ENCODE results near the gene PLA2G15. TPM values are rescaled to one million over a fixed set of nuclear protein-coding genes. Genes with fewer than 3 reads are reported as not detected.

Gene PLA2G15
- total RNA-seq, 1 donor from 2014 or later: 25.9 TPM

DNA sequence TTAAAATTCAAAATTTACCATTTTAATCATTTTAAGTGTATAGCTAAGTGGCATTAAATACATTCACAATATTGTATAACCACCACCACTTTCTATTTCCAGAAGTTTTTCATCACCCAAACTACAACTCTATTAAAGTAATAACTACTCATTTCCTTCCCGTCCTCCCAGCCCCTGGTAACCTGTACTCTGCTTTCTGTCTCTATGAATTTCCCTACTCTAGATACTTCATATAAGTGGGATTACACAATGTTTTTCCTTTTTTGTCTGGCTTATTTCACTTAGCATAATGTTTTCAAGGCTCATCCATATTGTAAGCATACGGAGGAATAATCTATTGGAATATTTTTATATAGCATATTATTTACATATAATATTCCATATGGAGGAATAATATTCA, 38.9 kb upstream of the PLA2G15 start:
- TF ChIP-seq, protein P1, sequence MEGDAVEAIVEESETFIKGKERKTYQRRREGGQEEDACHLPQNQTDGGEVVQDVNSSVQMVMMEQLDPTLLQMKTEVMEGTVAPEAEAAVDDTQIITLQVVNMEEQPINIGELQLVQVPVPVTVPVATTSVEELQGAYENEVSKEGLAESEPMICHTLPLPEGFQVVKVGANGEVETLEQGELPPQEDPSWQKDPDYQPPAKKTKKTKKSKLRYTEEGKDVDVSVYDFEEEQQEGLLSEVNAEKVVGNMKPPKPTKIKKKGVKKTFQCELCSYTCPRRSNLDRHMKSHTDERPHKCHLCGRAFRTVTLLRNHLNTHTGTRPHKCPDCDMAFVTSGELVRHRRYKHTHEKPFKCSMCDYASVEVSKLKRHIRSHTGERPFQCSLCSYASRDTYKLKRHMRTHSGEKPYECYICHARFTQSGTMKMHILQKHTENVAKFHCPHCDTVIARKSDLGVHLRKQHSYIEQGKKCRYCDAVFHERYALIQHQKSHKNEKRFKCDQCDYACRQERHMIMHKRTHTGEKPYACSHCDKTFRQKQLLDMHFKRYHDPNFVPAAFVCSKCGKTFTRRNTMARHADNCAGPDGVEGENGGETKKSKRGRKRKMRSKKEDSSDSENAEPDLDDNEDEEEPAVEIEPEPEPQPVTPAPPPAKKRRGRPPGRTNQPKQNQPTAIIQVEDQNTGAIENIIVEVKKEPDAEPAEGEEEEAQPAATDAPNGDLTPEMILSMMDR (IDR thresholded peaks at IDR 0.05): no peak
- no peaks in the 10 kb centered on the region for H3K9me3 Mint-ChIP-seq (ENCODE audit: unreplicated experiment)
- H3K27ac Mint-ChIP-seq (ENCODE audit: unreplicated experiment): no peak overlapping the region
- H3K36me3 Mint-ChIP-seq (ENCODE audit: unreplicated experiment): no peaks in the 10 kb centered on the region
- DNase-seq (ENCODE audit: extremely low spot score, unreplicated experiment): no peak
- H3K4me1 Mint-ChIP-seq (ENCODE audit: unreplicated experiment): peaks cover 4% of the 10 kb centered on the region
- no peaks in the 10 kb centered on the region for H3K27me3 Mint-ChIP-seq (ENCODE audit: unreplicated experiment)
- no peak overlapping the region for H3K4me3 Mint-ChIP-seq (ENCODE audit: unreplicated experiment)

DNA sequence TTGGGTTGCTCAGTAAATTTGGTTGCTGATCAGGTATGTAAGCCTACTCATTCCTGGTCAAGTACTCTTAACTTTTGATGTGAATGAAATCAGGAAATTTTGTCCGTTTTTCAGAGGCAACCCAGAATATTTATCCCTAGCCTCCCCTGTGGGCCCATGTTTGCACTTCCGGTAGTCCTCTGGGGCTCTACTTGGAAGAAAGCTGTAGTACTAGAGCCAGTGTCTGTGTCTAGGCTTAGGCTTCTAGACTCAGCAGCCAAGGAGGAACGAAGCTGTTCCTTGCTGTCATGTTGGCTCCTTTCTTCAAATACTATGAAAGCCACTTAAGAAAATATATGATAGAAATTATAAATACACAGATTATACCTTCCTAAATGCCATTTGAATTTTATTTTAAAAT, 30.4 kb upstream of the PLA2G15 start:
- Mint-ChIP-seq H3K4me1 (ENCODE audit: unreplicated experiment) (no peaks in the 10 kb centered on the region), H3K36me3 (ENCODE audit: unreplicated experiment) (peaks cover 5% of the 10 kb centered on the region), H3K9me3 (ENCODE audit: unreplicated experiment) (no peaks in the 10 kb centered on the region), H3K27ac (ENCODE audit: unreplicated experiment) (no peak overlapping the region), H3K27me3 (ENCODE audit: unreplicated experiment) (no peaks in the 10 kb centered on the region), H3K4me3 (ENCODE audit: unreplicated experiment) (no peak overlapping the region)
- TF ChIP-seq, protein P1 (IDR thresholded peaks at IDR 0.05): no peak
- peak; percentile 19 for DNase-seq (ENCODE audit: extremely low spot score, unreplicated experiment)

DNA sequence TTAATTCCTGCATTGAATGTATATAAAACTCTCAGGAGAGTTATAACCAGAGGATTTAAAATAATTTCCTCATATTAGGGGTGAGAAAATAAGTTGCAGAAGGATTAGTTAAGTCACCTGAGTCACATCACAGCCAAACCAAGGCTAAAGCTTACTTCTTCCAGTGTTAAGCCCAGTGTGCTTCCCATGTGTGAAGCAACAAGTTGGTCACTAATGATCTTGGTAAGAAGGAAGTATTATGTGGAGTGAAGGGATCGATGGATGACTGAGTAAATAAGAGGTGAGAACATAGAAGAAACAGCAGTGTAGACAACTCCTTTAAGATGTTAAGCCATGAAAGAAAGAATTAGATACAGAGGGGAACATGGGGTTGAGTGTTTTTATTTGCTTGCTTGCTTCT, 29.9 kb upstream of the PLA2G15 start:
- no peaks in the 10 kb centered on the region for H3K4me1 Mint-ChIP-seq (ENCODE audit: unreplicated experiment)
- H3K4me3 Mint-ChIP-seq (ENCODE audit: unreplicated experiment): no peak overlapping the region
- peak; percentile 8 for DNase-seq (ENCODE audit: extremely low spot score, unreplicated experiment)
- H3K9me3 Mint-ChIP-seq (ENCODE audit: unreplicated experiment): no peaks in the 10 kb centered on the region
- TF ChIP-seq, protein P1 (IDR thresholded peaks at IDR 0.05): no peak
- H3K27me3 Mint-ChIP-seq (ENCODE audit: unreplicated experiment): no peaks in the 10 kb centered on the region
- H3K36me3 Mint-ChIP-seq (ENCODE audit: unreplicated experiment): peaks cover 5% of the 10 kb centered on the region
- no peak overlapping the region for H3K27ac Mint-ChIP-seq (ENCODE audit: unreplicated experiment)

DNA sequence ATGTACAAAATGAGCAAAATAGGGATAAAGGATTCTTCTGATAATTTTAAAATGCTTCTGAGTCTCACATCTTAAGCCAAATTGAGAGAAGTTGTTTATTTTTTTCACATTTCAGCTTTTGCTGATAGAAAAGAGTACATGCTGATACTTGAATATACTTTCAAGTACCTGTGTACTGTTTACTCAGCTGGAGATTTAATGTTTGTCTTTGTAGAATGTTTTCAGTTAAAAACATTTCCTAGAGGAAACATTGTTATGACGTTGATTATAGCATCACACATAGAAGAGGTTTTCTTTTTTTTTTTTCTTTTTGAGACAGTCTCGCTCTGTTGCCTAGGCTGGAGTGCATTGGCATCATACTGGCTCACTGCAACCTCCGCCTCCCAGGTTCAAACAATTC, 28.9 kb upstream of the PLA2G15 start:
- peaks cover 5% of the 10 kb centered on the region for H3K36me3 Mint-ChIP-seq (ENCODE audit: unreplicated experiment)
- TF ChIP-seq, protein P1 (IDR thresholded peaks at IDR 0.05): no peak
- H3K9me3 Mint-ChIP-seq (ENCODE audit: unreplicated experiment): no peaks in the 10 kb centered on the region
- DNase-seq (ENCODE audit: extremely low spot score, unreplicated experiment): no peak
- no peak overlapping the region for H3K27ac Mint-ChIP-seq (ENCODE audit: unreplicated experiment)
- no peak overlapping the region for H3K4me3 Mint-ChIP-seq (ENCODE audit: unreplicated experiment)
- H3K4me1 Mint-ChIP-seq (ENCODE audit: unreplicated experiment): no peaks in the 10 kb centered on the region
- H3K27me3 Mint-ChIP-seq (ENCODE audit: unreplicated experiment): no peaks in the 10 kb centered on the region

DNA sequence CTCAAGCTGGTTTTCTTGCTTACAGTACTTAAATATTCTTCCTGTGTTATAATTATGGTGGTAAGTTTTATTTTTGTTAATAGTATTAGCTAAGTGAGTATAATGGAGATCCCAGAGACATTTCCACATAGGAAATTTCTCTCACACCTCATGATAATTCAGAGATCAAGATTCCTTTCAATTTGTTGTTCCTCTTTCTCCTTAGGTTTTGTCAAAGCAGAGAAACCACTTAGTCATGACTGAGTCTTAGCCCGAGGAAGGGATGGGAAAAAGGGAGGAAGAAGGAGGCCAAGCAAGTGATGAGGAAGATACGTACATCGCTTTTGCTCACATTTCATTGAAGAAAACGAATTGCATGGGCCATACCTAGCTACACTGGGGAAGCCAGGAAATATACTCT, 27.7 kb upstream of the PLA2G15 start:
- Mint-ChIP-seq H3K4me1 (ENCODE audit: unreplicated experiment) (no peaks in the 10 kb centered on the region), H3K27me3 (ENCODE audit: unreplicated experiment) (no peaks in the 10 kb centered on the region), H3K27ac (ENCODE audit: unreplicated experiment) (no peak overlapping the region), H3K36me3 (ENCODE audit: unreplicated experiment) (peaks cover 5% of the 10 kb centered on the region), H3K4me3 (ENCODE audit: unreplicated experiment) (no peak overlapping the region), H3K9me3 (ENCODE audit: unreplicated experiment) (no peaks in the 10 kb centered on the region)
- DNase-seq (ENCODE audit: extremely low spot score, unreplicated experiment): no peak
- TF ChIP-seq, protein P1 (IDR thresholded peaks at IDR 0.05): no peak
